ENCODE results near the gene TMEM266. TPM values are rescaled to one million over a fixed set of nuclear protein-coding genes. Genes with fewer than 3 reads are reported as not detected.

Gene TMEM266
- total RNA-seq, 2 donors from 2014 or later, result 0.20 TPM; not detected in 1

- DNase-seq (ENCODE audit: low spot score), result no peak
- Histone ChIP-seq H3K4me1 (peaks cover 0 to 11% of the 10 kb centered on the region in 2 donors), H3K9me3 (no peaks in the 10 kb centered on the region), H3K27ac (no peak overlapping the region), H3K4me3 (no peak overlapping the region), H3K27me3 (no peaks in the 10 kb centered on the region), H3K36me3 (no peaks in the 10 kb centered on the region)
- no peak for TF ChIP-seq CTCF (IDR thresholded peaks at IDR 0.05)
These were observed 116.8 kb downstream of the TMEM266 start for GRCh38 chr15:76176487-76177085.

- Histone ChIP-seq H3K4me3 (no peak overlapping the region), H3K27me3 (no peaks in the 10 kb centered on the region), H3K36me3 (no peaks in the 10 kb centered on the region), H3K27ac (no peak overlapping the region), H3K9me3 (no peaks in the 10 kb centered on the region), H3K4me1 (peaks cover 0 to 11% of the 10 kb centered on the region in 2 donors)
- no peak for TF ChIP-seq CTCF (IDR thresholded peaks at IDR 0.05)
- no peak for DNase-seq (ENCODE audit: low spot score)
These were observed 117.8 kb downstream of the TMEM266 start for GRCh38 chr15:76177491-76178040.

- H3K4me3 ChIP-seq, result no peak overlapping the region
- no peak for TF ChIP-seq CTCF (IDR thresholded peaks at IDR 0.05)
- no peaks in the 10 kb centered on the region for H3K9me3 ChIP-seq
- H3K4me1 ChIP-seq, result peaks cover 0 to 11% of the 10 kb centered on the region in 2 donors
- no peaks in the 10 kb centered on the region for H3K27me3 ChIP-seq
- H3K36me3 ChIP-seq, result no peaks in the 10 kb centered on the region
- no peak for DNase-seq (ENCODE audit: low spot score)
- no peak overlapping the region for H3K27ac ChIP-seq
These were observed 118.7 kb downstream of the TMEM266 start for GRCh38 chr15:76178296-76179000.

- H3K27ac ChIP-seq, result no peak overlapping the region
- no peak for TF ChIP-seq CTCF (IDR thresholded peaks at IDR 0.05)
- no peaks in the 10 kb centered on the region for H3K27me3 ChIP-seq
- DNase-seq (ENCODE audit: low spot score), result no peak
- H3K4me1 ChIP-seq, result peaks cover 0 to 11% of the 10 kb centered on the region in 2 donors
- no peaks in the 10 kb centered on the region for H3K9me3 ChIP-seq
- no peak overlapping the region for H3K4me3 ChIP-seq
- no peaks in the 10 kb centered on the region for H3K36me3 ChIP-seq
These were observed 119.2 kb downstream of the TMEM266 start for GRCh38 chr15:76179023-76179422.

- no peak for TF ChIP-seq CTCF (IDR thresholded peaks at IDR 0.05)
- H3K27ac ChIP-seq, result no peak overlapping the region
- DNase-seq (ENCODE audit: low spot score), result no peak
- H3K9me3 ChIP-seq, result no peaks in the 10 kb centered on the region
- H3K27me3 ChIP-seq, result no peaks in the 10 kb centered on the region
- H3K4me1 ChIP-seq, result peaks cover 0 to 11% of the 10 kb centered on the region in 2 donors
- no peaks in the 10 kb centered on the region for H3K36me3 ChIP-seq
- no peak overlapping the region for H3K4me3 ChIP-seq
These were observed 120.5 kb downstream of the TMEM266 start for GRCh38 chr15:76180321-76180720.

Data from right atrium auricular region (tissue), 2 donors.